WTC11 (cell line): ENCODE results near the gene LIMS1. TPM values are rescaled to one million over a fixed set of nuclear protein-coding genes. Genes with fewer than 3 reads are reported as not detected.

Experiments
- ATAC-seq: fragments of 200-7000 bp; cut with Tn5 transposase; 2 replicates; pipeline ENCODE4 v1.10.0; 2021; ENCODE audit warnings: mild to moderate bottlenecking, moderate library complexity
- CTCF ChIA-PET: fragments of 300-600 bp; sonication (Branson Sonifier 250); formaldehyde crosslinking; loops from one replicate; lab custom pipeline; 2021; ENCODE audit warnings: antibody characterized with exemption; lab: Charles Lee
- POLR2A ChIA-PET: fragments of 350-600 bp; sonication (Branson Sonifier 250); formaldehyde crosslinking; loops from one replicate; lab custom pipeline; 2021; ENCODE audit warnings: antibody characterized with exemption; lab: Charles Lee
- DNase-seq: peaks from one replicate; pipeline ENCODE4 v3.0.0; 2021; ENCODE audit warnings: low spot score
- H3K27ac Mint-ChIP-seq: 2 replicates; pipeline ENCODE4 v1.8.0; 2021; ENCODE audit warnings: mixed read lengths
- H3K27me3 Mint-ChIP-seq: 2 replicates; pipeline ENCODE4 v1.8.0; 2021; ENCODE audit warnings: low read depth, mild to moderate bottlenecking, moderate library complexity, mixed read lengths
- H3K36me3 Mint-ChIP-seq: 2 replicates; pipeline ENCODE4 v1.8.0; 2021; ENCODE audit warnings: mixed read lengths
- H3K4me1 Mint-ChIP-seq: 2 replicates; pipeline ENCODE4 v1.8.0; 2022; ENCODE audit warnings: mixed read lengths
- H3K4me3 Mint-ChIP-seq: 2 replicates; pipeline ENCODE4 v1.8.0; 2021; ENCODE audit warnings: mild to moderate bottlenecking, moderate library complexity, mixed read lengths
- H3K9me3 Mint-ChIP-seq: 2 replicates; pipeline ENCODE4 v1.8.0; 2021; ENCODE audit warnings: mixed read lengths
- ATF1 ChIP-seq: sonication (generic); formaldehyde crosslinking; IDR thresholded peaks from 2 replicates; pipeline ENCODE4 v1.8.1; 2023; ENCODE audit warnings: mild to moderate bottlenecking, moderate library complexity, missing genetic modification reagents
- ESRRA ChIP-seq: sonication (generic); formaldehyde crosslinking; IDR thresholded peaks from 2 replicates; pipeline ENCODE4 v1.8.1; 2022; ENCODE audit warnings: mild to moderate bottlenecking, missing genetic modification reagents, borderline replicate concordance
- FOXP1 ChIP-seq: sonication (generic); formaldehyde crosslinking; IDR thresholded peaks from 2 replicates; pipeline ENCODE4 v1.8.0; 2022; ENCODE audit warnings: missing genetic modification reagents, mild to moderate bottlenecking, moderate library complexity, borderline replicate concordance
- GABPB1 ChIP-seq: sonication (generic); formaldehyde crosslinking; IDR thresholded peaks from 2 replicates; pipeline ENCODE4 v1.8.1; 2023; ENCODE audit warnings: mild to moderate bottlenecking, missing genetic modification reagents
- GTF2I ChIP-seq: fragments of 250-450 bp; sonication (Bioruptor Pico); conservative IDR thresholded peaks from 2 replicates; pipeline ENCODE4 v1.4.0; 2021; ENCODE audit warnings: mild to moderate bottlenecking
- HMGA2 ChIP-seq: fragments of 250-450 bp; sonication (Bioruptor Pico); IDR thresholded peaks from 2 replicates; pipeline ENCODE4 v1.4.0; 2021; ENCODE audit warnings: mild to moderate bottlenecking, moderate library complexity
- KAT7 ChIP-seq: sonication (generic); formaldehyde crosslinking; IDR thresholded peaks from 2 replicates; pipeline ENCODE4 v1.8.1; 2023; ENCODE audit warnings: missing genetic modification reagents, mild to moderate bottlenecking, borderline replicate concordance
- MXD4 ChIP-seq: fragments of 250-450 bp; sonication (Bioruptor Pico); IDR thresholded peaks from 2 replicates; pipeline ENCODE4 v1.8.0; 2021; ENCODE audit warnings: mild to moderate bottlenecking, moderate library complexity, borderline replicate concordance
- NR2C2 ChIP-seq: sonication (generic); formaldehyde crosslinking; IDR thresholded peaks from 2 replicates; pipeline ENCODE4 v1.8.0; 2022; ENCODE audit warnings: mild to moderate bottlenecking, missing genetic modification reagents
- PRRX2 ChIP-seq: fragments of 250-450 bp; sonication (Bioruptor Pico); IDR thresholded peaks from 2 replicates; pipeline ENCODE4 v1.8.0; 2021; ENCODE audit warnings: mild to moderate bottlenecking
- RELA ChIP-seq: sonication (generic); formaldehyde crosslinking; IDR thresholded peaks from 2 replicates; pipeline ENCODE4 v1.8.1; 2022; ENCODE audit warnings: missing genetic modification reagents, mild to moderate bottlenecking, borderline replicate concordance
- SOX15 ChIP-seq: fragments of 250-450 bp; sonication (Bioruptor Pico); IDR thresholded peaks from 2 replicates; pipeline ENCODE4 v1.9.0; 2021; ENCODE audit warnings: mild to moderate bottlenecking
- SP1 ChIP-seq: sonication (generic); formaldehyde crosslinking; conservative IDR thresholded peaks from 2 replicates; pipeline ENCODE4 v1.8.1; 2022; ENCODE audit warnings: missing genetic modification reagents
- ZNF423 ChIP-seq: fragments of 250-450 bp; sonication (Bioruptor Pico); IDR thresholded peaks from 2 replicates; pipeline ENCODE4 v2.1.2; 2022; ENCODE audit warnings: mild to moderate bottlenecking, moderate library complexity
- total RNA-seq: library from RNA; stranded (reverse); gene quantifications from 3 replicates; pipeline ENCODE4 v1.2.3, GENCODE V29; 2021
- TF ChIP-seq, protein P1 (sequence below): sonication (generic); formaldehyde crosslinking; IDR thresholded peaks from 2 replicates; pipeline ENCODE4 v1.8.0; 2023; ENCODE audit warnings: missing genetic modification reagents, mild to moderate bottlenecking, borderline replicate concordance
- TF ChIP-seq, protein P2 (sequence below): sonication (generic); formaldehyde crosslinking; IDR thresholded peaks from 2 replicates; pipeline ENCODE4 v1.8.1; 2022; ENCODE audit warnings: low read depth, missing genetic modification reagents, borderline replicate concordance
- TF ChIP-seq, protein P3 (sequence below): sonication (generic); formaldehyde crosslinking; IDR thresholded peaks from 2 replicates; pipeline ENCODE4 v1.8.0; 2022; ENCODE audit warnings: mild to moderate bottlenecking, missing genetic modification reagents
- TF ChIP-seq, protein P4 (sequence below): fragments of 250-450 bp; sonication (Bioruptor Pico); IDR thresholded peaks from 2 replicates; pipeline ENCODE4 v2.1.2; 2022; ENCODE audit warnings: mild to moderate bottlenecking, moderate library complexity
- TF ChIP-seq, protein P5 (sequence below): fragments of 250-450 bp; sonication (Bioruptor Pico); IDR thresholded peaks from 2 replicates; pipeline ENCODE4 v1.9.0; 2021; ENCODE audit warnings: mild to moderate bottlenecking

Gene LIMS1
- total RNA-seq, 1 experiment from 2014 or later = 50.6 TPM

DNA sequence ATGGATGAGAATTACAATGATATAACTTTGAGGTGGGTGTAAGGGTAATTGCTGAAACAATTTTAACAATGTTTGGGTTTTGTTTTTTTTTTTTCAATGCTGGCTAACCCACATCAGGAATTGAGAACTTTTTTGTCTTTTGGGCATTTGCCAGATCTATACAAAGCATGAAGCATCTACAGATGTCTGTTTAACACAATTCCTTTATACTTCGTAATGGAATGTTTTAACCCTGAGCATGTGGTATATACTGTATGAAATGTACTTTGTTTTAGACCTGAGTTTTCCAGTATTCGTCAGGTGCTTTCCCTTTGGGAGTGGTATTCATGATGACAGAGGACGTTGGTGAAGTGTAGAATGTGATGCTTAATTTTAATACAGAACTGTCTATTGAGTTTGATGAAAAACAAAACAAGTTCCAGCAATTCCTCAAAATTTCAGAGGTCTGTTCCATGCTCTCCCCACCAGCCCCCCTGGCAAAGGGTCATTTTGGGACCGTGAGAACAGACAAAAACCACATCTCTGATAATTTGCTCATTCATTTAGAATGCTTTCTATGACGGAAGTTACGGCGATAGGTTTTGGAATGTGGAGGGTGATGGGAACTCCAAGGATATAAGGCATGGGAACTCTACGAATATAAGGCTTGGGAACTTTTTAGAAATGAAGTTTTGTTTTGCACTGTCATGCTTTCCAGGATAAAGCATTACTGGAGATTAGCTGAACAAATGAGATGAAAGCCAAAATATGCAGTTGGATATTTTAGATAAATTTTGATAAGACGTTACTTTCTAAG, 14.1 kb downstream of the LIMS1 start:
- Mint-ChIP-seq H3K27me3 (no peaks in the 10 kb centered on the region), H3K36me3 (peaks cover 11% of the 10 kb centered on the region), H3K4me1 (peaks cover 6% of the 10 kb centered on the region), H3K27ac (peak overlapping the region; percentile 38), H3K9me3 (peaks cover 8% of the 10 kb centered on the region), H3K4me3 (no peak overlapping the region)
- ChIA-PET CTCF (interaction anchor here (1.2 to 1.7 kb wide), 2 partner anchors 26 to 36 kb away, joined by 3 to 6 read pairs; no protein-coding TSS in a partner anchor), POLR2A (no interaction called here)
- ATAC-seq (no peak), DNase-seq (no peak)
- TF ChIP-seq, protein P1, sequence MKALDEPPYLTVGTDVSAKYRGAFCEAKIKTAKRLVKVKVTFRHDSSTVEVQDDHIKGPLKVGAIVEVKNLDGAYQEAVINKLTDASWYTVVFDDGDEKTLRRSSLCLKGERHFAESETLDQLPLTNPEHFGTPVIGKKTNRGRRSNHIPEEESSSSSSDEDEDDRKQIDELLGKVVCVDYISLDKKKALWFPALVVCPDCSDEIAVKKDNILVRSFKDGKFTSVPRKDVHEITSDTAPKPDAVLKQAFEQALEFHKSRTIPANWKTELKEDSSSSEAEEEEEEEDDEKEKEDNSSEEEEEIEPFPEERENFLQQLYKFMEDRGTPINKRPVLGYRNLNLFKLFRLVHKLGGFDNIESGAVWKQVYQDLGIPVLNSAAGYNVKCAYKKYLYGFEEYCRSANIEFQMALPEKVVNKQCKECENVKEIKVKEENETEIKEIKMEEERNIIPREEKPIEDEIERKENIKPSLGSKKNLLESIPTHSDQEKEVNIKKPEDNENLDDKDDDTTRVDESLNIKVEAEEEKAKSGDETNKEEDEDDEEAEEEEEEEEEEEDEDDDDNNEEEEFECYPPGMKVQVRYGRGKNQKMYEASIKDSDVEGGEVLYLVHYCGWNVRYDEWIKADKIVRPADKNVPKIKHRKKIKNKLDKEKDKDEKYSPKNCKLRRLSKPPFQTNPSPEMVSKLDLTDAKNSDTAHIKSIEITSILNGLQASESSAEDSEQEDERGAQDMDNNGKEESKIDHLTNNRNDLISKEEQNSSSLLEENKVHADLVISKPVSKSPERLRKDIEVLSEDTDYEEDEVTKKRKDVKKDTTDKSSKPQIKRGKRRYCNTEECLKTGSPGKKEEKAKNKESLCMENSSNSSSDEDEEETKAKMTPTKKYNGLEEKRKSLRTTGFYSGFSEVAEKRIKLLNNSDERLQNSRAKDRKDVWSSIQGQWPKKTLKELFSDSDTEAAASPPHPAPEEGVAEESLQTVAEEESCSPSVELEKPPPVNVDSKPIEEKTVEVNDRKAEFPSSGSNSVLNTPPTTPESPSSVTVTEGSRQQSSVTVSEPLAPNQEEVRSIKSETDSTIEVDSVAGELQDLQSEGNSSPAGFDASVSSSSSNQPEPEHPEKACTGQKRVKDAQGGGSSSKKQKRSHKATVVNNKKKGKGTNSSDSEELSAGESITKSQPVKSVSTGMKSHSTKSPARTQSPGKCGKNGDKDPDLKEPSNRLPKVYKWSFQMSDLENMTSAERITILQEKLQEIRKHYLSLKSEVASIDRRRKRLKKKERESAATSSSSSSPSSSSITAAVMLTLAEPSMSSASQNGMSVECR (CRISPR knock-in tag) = no peak
- TF ChIP-seq RELA (no peak), FOXP1 (CRISPR knock-in tag) (no peak), SOX15 (CRISPR knock-in tag) (no peak), MXD4 (no peak), SP1 (CRISPR knock-in tag) (no peak), GABPB1 (CRISPR knock-in tag) (no peak), PRRX2 (CRISPR knock-in tag) (no peak), ESRRA (CRISPR knock-in tag) (no peak)
- TF ChIP-seq, protein P2, sequence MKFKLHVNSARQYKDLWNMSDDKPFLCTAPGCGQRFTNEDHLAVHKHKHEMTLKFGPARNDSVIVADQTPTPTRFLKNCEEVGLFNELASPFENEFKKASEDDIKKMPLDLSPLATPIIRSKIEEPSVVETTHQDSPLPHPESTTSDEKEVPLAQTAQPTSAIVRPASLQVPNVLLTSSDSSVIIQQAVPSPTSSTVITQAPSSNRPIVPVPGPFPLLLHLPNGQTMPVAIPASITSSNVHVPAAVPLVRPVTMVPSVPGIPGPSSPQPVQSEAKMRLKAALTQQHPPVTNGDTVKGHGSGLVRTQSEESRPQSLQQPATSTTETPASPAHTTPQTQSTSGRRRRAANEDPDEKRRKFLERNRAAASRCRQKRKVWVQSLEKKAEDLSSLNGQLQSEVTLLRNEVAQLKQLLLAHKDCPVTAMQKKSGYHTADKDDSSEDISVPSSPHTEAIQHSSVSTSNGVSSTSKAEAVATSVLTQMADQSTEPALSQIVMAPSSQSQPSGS (CRISPR knock-in tag) = no peak
- TF ChIP-seq, protein P3, sequence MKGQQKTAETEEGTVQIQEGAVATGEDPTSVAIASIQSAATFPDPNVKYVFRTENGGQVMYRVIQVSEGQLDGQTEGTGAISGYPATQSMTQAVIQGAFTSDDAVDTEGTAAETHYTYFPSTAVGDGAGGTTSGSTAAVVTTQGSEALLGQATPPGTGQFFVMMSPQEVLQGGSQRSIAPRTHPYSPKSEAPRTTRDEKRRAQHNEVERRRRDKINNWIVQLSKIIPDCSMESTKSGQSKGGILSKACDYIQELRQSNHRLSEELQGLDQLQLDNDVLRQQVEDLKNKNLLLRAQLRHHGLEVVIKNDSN (CRISPR knock-in tag) = no peak

DNA sequence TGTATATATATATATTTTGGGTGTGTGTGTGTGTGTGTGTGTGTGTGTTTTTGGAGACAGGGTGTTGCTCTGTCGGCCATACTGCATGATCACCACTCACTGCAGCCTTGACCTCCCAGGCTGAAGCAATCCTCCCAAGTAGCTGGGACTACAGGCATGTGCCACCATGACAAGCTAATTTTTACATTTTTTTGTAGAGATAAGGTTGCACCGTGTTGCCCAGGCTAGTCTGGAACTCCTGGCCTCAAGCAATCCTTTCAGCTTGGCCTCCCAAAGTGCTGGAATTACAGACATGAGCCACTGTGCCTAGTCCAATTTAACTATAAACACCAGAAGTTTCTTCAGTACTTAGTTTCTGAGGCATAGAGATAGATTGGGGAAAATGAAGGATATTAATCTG, 18.3 kb downstream of the LIMS1 start:
- Mint-ChIP-seq H3K36me3 (no peaks in the 10 kb centered on the region), H3K4me3 (no peak overlapping the region), H3K4me1 (peaks cover 19% of the 10 kb centered on the region), H3K27ac (no peak overlapping the region; the same call in 1 of the 2 replicates), H3K27me3 (no peaks in the 10 kb centered on the region), H3K9me3 (no peaks in the 10 kb centered on the region)
- ATAC-seq = no peak
- no peak for DNase-seq
- POLR2A ChIA-PET = no interaction called here
- no peak for TF ChIP-seq GTF2I (CRISPR knock-in tag)
- TF ChIP-seq, protein P4, sequence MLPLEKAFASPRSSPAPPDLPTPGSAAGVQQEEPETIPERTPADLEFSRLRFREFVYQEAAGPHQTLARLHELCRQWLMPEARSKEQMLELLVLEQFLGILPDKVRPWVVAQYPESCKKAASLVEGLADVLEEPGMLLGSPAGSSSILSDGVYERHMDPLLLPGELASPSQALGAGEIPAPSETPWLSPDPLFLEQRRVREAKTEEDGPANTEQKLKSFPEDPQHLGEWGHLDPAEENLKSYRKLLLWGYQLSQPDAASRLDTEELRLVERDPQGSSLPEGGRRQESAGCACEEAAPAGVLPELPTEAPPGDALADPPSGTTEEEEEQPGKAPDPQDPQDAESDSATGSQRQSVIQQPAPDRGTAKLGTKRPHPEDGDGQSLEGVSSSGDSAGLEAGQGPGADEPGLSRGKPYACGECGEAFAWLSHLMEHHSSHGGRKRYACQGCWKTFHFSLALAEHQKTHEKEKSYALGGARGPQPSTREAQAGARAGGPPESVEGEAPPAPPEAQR (CRISPR knock-in tag) = no peak
- no peak for TF ChIP-seq HMGA2 (CRISPR knock-in tag)
- no peak for TF ChIP-seq ZNF423 (CRISPR knock-in tag)
- TF ChIP-seq, protein P5, sequence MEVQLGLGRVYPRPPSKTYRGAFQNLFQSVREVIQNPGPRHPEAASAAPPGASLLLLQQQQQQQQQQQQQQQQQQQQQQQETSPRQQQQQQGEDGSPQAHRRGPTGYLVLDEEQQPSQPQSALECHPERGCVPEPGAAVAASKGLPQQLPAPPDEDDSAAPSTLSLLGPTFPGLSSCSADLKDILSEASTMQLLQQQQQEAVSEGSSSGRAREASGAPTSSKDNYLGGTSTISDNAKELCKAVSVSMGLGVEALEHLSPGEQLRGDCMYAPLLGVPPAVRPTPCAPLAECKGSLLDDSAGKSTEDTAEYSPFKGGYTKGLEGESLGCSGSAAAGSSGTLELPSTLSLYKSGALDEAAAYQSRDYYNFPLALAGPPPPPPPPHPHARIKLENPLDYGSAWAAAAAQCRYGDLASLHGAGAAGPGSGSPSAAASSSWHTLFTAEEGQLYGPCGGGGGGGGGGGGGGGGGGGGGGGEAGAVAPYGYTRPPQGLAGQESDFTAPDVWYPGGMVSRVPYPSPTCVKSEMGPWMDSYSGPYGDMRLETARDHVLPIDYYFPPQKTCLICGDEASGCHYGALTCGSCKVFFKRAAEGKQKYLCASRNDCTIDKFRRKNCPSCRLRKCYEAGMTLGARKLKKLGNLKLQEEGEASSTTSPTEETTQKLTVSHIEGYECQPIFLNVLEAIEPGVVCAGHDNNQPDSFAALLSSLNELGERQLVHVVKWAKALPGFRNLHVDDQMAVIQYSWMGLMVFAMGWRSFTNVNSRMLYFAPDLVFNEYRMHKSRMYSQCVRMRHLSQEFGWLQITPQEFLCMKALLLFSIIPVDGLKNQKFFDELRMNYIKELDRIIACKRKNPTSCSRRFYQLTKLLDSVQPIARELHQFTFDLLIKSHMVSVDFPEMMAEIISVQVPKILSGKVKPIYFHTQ (CRISPR knock-in tag) = no peak
- no peak for TF ChIP-seq KAT7 (CRISPR knock-in tag)
- TF ChIP-seq ATF1 (CRISPR knock-in tag) = no peak
- no peak for TF ChIP-seq NR2C2 (CRISPR knock-in tag)
- CTCF ChIA-PET = interaction anchor here (1.2 kb wide), 1 partner anchor 84 kb away, joined by 3 read pairs; no protein-coding TSS in a partner anchor
